Measurements from ENCODE around the gene ZBTB17. TPM values are rescaled to one million over a fixed set of nuclear protein-coding genes. Genes with fewer than 3 reads are reported as not detected.

The ZBTB17 gene
- total and polyA plus RNA-seq, 2 of the 8 experiments (the other 6 are each of a cell fraction or from before 2014, with no cell fraction given): 24.7 to 36.2 TPM

DNA sequence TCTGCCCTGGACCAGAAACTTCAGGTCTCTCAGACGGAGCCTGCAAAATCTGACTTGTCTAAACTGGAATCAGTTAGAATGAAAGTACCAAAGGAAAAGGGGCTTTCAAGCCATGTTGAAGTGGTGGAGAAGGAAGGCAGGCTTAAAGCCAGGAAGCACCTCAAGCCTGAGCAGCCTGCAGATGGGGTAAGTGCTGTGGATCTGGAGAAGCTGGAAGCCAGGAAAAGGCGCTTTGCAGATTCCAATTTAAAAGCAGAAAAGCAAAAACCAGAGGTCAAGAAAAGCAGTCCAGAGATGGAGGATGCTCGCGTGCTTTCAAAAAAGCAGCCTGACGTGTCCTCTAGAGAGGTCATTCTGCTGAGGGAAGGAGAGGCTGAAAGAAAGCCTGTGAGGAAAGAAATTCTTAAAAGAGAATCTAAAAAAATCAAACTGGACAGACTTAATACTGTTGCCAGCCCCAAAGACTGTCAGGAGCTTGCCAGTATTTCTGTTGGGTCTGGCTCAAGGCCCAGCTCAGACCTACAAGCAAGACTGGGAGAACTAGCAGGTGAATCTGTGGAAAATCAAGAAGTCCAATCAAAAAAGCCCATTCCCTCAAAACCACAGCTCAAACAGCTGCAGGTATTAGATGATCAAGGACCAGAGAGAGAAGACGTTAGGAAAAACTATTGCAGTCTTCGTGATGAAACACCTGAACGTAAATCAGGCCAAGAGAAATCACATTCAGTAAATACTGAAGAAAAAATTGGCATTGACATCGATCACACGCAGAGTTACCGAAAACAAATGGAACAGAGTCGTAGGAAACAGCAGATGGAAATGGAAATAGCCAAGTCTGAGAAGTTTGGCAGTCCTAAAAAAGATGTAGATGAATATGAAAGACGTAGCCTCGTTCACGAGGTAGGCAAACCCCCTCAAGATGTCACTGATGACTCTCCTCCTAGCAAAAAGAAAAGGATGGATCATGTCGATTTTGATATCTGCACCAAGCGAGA, 46.6 kb downstream of the ZBTB17 start:
- Histone ChIP-seq H3K56ac (replicated peaks; ENCODE audit: insufficient read length, low read depth, low read length) (no peak overlapping the region), H3K4me2 (ENCODE audit: insufficient read depth in 1 of 2, low read depth in 2 of 2, low read length in 2 of 2) (no peak overlapping the region), H4K8ac (ENCODE audit: extremely low read depth, insufficient read depth, low read length) (no peak overlapping the region), H3K9me3 (ENCODE audit: insufficient read depth in 2 of 2, low read depth in 1 of 2, low read length in 1 of 2) (no peaks in the 10 kb centered on the region), H2BK12ac (ENCODE audit: low read depth, low read length) (no peak overlapping the region), H4K91ac (replicated peaks; ENCODE audit: insufficient read length, low read length) (no peak overlapping the region), H3K36me3 (ENCODE audit: control insufficient read depth in 2 of 4, insufficient read depth in 4 of 4, low read length in 3 of 4) (peaks cover 29 to 68% (median 42%) of the 10 kb centered on the region in 4 experiments), H3K4me3 (ENCODE audit: extremely low read depth in 1 of 4, insufficient read depth in 2 of 4, low read depth in 3 of 4, low read length in 4 of 4) (no peak overlapping the region), H4K20me1 (replicated peaks in 1 of 2; ENCODE audit: control insufficient read depth in 1 of 2, insufficient read depth in 2 of 2, low read length in 2 of 2) (peaks cover 1 to 4% of the 10 kb centered on the region in 2 experiments), H3K14ac (ENCODE audit: insufficient read length) (no peak overlapping the region), H2BK120ac (replicated peaks; ENCODE audit: low read depth, low read length) (no peak overlapping the region), H2AK5ac (ENCODE audit: low read depth, low read length) (no peak overlapping the region), H3K9ac (replicated peaks in 1 of 4; ENCODE audit: extremely low read depth in 1 of 4, low read depth in 3 of 4, low read length in 3 of 4) (no peak overlapping the region), H3K23ac (ENCODE audit: insufficient read length) (no peak overlapping the region), H2BK15ac (ENCODE audit: low read length) (no peak overlapping the region), H2AFZ (ENCODE audit: low read length) (no peak overlapping the region), H2BK5ac (ENCODE audit: low read depth, low read length) (no peak overlapping the region), H3K27ac (ENCODE audit: low read depth, low read length) (no peak overlapping the region), H2BK20ac (ENCODE audit: low read length) (no peak overlapping the region), H3K27me3 (replicated peaks in 1 of 4; ENCODE audit: control insufficient read depth in 3 of 4, extremely low read depth in 1 of 4, insufficient read depth in 3 of 4, low read length in 3 of 4) (no peaks in the 10 kb centered on the region), H3K79me1 (ENCODE audit: low read depth, low read length) (no peaks in the 10 kb centered on the region; the same call in 1 of the 2 replicates), H3K4ac (replicated peaks; ENCODE audit: insufficient read length, low read depth, low read length) (no peak overlapping the region), H3K18ac (ENCODE audit: extremely low read depth, low read length) (no peak overlapping the region), H4K5ac (ENCODE audit: insufficient read length, low read depth, low read length) (no peak overlapping the region), H3K4me1 (replicated peaks in 1 of 4; ENCODE audit: control insufficient read depth in 3 of 4, insufficient read depth in 4 of 4, low read length in 3 of 4) (no peaks in the 10 kb centered on the region), H3K23me2 (ENCODE audit: low read depth, low read length) (no peaks in the 10 kb centered on the region), H3K79me2 (ENCODE audit: control insufficient read depth in 1 of 2, insufficient read depth in 2 of 2, low read length in 2 of 2) (no peaks in the 10 kb centered on the region)
- 94% methylated on average over 17 of the region's 17 CpGs; no CpG with 5 or more reads in 1 of the 2 experiments for WGBS, 2 experiments (ENCODE audit: extremely low coverage in 1 of 2, insufficient coverage in 1 of 2, insufficient read length in 1 of 2, insufficient replicate concordance in 2 of 2, low coverage in 1 of 2, low lambda C conversion rate in 2 of 2, missing lambda C conversion rate in 1 of 2)
- no peak for DNase-seq (ENCODE audit: low read depth in 1 of 2, low spot score in 2 of 2)
- no peak for TF ChIP-seq TCF12 (IDR thresholded peaks at IDR 0.05; ENCODE audit: low read depth, low read length)
- TF ChIP-seq TAF7 (optimal IDR thresholded peaks at IDR 0.05; ENCODE audit: borderline replicate concordance, low read depth, low read length): no peak
- TF ChIP-seq SP2 (IDR thresholded peaks at IDR 0.05; ENCODE audit: low read length): no peak
- no peak for TF ChIP-seq SIRT6 (IDR thresholded peaks at IDR 0.05; ENCODE audit: low read length)
- no peak for TF ChIP-seq KDM4A (IDR thresholded peaks at IDR 0.05; ENCODE audit: low read depth, low read length, severe bottlenecking)
- TF ChIP-seq, protein P1, sequence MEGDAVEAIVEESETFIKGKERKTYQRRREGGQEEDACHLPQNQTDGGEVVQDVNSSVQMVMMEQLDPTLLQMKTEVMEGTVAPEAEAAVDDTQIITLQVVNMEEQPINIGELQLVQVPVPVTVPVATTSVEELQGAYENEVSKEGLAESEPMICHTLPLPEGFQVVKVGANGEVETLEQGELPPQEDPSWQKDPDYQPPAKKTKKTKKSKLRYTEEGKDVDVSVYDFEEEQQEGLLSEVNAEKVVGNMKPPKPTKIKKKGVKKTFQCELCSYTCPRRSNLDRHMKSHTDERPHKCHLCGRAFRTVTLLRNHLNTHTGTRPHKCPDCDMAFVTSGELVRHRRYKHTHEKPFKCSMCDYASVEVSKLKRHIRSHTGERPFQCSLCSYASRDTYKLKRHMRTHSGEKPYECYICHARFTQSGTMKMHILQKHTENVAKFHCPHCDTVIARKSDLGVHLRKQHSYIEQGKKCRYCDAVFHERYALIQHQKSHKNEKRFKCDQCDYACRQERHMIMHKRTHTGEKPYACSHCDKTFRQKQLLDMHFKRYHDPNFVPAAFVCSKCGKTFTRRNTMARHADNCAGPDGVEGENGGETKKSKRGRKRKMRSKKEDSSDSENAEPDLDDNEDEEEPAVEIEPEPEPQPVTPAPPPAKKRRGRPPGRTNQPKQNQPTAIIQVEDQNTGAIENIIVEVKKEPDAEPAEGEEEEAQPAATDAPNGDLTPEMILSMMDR (IDR thresholded peaks at IDR 0.05; ENCODE audit: control extremely low read depth in 1 of 3, insufficient read depth in 1 of 3, low read depth in 1 of 3, low read length in 3 of 3): no peak
- TF ChIP-seq, protein P2, sequence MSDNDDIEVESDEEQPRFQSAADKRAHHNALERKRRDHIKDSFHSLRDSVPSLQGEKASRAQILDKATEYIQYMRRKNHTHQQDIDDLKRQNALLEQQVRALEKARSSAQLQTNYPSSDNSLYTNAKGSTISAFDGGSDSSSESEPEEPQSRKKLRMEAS (IDR thresholded peaks at IDR 0.05): no peak
- TF ChIP-seq TEAD4 (IDR thresholded peaks at IDR 0.05; ENCODE audit: low read depth, low read length): no peak
- FAIRE-seq: no peak
- POLR2A ChIA-PET (ENCODE audit: partially characterized antibody): no interaction called here
- CTCF ChIA-PET (ENCODE audit: partially characterized antibody): interaction anchor here (0.7 to 1.6 kb wide), 3 partner anchors 53 to 137 kb away, joined by 3 to 6 read pairs (median 5); no protein-coding TSS in a partner anchor

Measured in H1 (cell line).